ENCODE measurements around the gene DAPL1.

The DAPL1 gene, protein sequence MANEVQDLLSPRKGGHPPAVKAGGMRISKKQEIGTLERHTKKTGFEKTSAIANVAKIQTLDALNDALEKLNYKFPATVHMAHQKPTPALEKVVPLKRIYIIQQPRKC

DNA sequence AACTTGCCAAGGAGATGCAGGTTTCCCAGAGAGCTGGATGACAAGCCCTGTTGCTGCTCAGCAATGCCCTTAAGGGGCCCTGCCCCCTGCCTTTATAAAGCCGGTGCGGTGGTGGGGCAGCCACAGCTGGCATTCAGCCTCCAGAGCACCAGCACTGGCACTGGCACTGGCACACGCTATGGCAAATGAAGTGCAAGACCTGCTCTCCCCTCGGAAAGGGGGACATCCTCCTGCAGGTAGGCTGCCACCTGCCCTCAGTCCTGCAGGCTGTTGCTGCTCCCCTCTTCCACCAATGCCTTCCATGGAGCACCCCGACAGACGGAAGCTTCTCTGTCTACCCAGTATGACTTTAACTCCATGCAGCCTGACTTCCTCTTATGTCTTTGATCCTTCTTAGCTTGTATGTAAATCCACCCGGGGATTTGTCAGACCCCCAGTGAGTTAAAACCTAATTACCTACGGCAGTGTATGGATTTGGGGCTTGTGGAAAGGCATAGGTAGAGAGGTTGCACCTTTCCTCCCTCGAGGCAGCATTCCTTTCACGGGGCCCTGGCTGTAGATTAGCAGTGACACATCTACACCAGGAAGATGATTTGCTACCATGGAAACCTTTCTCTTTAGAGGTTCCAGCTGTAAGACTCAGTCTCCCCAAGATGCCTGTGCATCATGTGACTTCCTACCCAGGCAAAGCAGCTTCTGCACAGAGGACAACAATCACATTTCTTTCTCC, at the start of gene DAPL1:
TSS of gene DAPL1 (plus strand) at position 123 of the 730 bp plus-strand sequence. CDS start at position 179, 56 bp downstream.
- Histone ChIP-seq H3K27me3 (ENCODE audit: control insufficient read depth, insufficient read depth, low read length) (no peaks in the 10 kb centered on the region), H3K4me3 (ENCODE audit: low read length) (no peak within 1 kb of the TSS)

DNA sequence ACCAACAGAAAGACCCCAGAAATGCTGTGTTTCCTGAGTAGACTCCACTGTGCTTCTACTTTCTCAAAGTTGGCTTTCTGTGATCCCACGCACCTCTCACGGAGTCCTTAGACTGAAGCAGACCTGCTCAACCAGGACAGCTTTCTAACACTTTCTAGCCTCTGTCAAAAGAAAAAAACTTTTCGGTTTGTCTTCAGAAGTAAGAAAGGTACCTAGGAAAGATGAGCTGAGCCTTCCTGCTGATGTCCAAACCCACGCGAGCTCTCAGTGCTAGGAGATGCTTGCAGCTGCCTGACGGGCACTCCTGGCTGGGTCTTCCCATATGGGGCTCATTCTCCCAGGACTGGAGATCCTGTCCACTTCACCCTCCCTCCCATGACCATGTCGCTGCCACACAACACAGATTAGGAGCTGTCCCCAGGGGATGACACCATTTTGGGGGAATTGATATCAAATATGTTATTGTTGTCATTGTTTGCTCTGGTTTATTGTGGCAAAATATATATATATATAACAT, 49.2 kb upstream of the DAPL1 start:
- peak overlapping the region; percentile 13 for H3K9ac ChIP-seq (ENCODE audit: low read length)

More for the DNA sequence above, at the start of gene DAPL1:
- Histone ChIP-seq H3K4me1 (ENCODE audit: control insufficient read depth, low read depth, low read length) (peaks cover 14% of the 10 kb centered on the region), H3K9ac (ENCODE audit: low read length) (no peak within 1 kb of the TSS), H3K36me3 (ENCODE audit: control insufficient read depth, low read depth, low read length) (no peaks in the 10 kb centered on the region), H3K27ac (ENCODE audit: low read length) (no peak within 1 kb of the TSS), H3K9me3 (ENCODE audit: control insufficient read depth, low read depth, low read length) (no peaks in the 10 kb centered on the region)

DNA sequence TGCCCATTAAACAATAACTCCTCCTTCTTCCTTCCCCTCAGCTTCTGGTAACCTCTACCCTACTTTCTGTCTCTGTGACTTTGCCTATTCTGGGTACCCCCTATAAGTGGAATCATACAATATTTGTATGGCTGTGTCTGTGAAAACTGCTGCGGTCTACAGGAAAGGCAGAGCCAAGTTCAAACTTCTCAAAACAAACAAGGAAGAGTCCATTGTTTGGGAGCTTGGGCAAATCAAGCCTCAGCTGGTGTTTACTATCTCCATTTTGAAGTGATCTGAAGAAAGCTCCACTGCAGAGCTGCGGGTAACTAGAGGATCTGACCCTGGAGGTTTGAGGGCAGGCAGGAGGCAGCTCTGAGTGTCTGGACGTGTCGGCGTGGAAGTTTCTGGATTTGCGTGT, 48.6 kb upstream of the DAPL1 start:
- H3K4me1 ChIP-seq (ENCODE audit: control insufficient read depth, low read depth, low read length) = peaks cover 12% of the 10 kb centered on the region
- H3K27ac ChIP-seq (ENCODE audit: low read length) = no peak overlapping the region
- no peak overlapping the region for H3K9ac ChIP-seq (ENCODE audit: low read length)
- H3K27me3 ChIP-seq (ENCODE audit: control insufficient read depth, insufficient read depth, low read length) = no peaks in the 10 kb centered on the region
- no peaks in the 10 kb centered on the region for H3K9me3 ChIP-seq (ENCODE audit: control insufficient read depth, low read depth, low read length)
- no peak overlapping the region for H3K4me3 ChIP-seq (ENCODE audit: low read length)
- no peaks in the 10 kb centered on the region for H3K36me3 ChIP-seq (ENCODE audit: control insufficient read depth, low read depth, low read length)

More for the DNA sequence above, 49.2 kb upstream of the DAPL1 start:
- Histone ChIP-seq H3K9me3 (ENCODE audit: control insufficient read depth, low read depth, low read length) (no peaks in the 10 kb centered on the region), H3K36me3 (ENCODE audit: control insufficient read depth, low read depth, low read length) (no peaks in the 10 kb centered on the region), H3K4me1 (ENCODE audit: control insufficient read depth, low read depth, low read length) (peaks cover 12% of the 10 kb centered on the region), H3K27ac (ENCODE audit: low read length) (no peak overlapping the region), H3K27me3 (ENCODE audit: control insufficient read depth, insufficient read depth, low read length) (no peaks in the 10 kb centered on the region), H3K4me3 (ENCODE audit: low read length) (peak overlapping the region; percentile 38)

DNA sequence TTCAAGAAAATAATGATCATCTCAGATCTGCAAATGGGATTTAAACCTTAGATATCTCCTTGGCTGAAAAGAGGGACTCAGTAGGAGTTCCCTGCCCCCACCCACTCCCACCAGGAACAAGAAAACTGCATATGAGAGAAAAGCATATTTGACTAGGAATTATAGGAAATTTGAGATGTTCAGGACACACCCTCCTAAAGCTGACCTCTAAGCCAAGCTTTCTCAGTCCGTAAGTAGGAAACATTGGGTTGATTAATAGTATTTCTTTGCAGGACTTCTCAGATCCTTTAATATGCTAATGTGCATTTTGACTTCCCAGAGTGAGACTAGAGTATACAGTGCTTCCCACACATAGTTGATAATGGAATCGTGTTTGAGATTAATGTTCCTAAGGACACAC, 47.8 kb upstream of the DAPL1 start:
- Histone ChIP-seq H3K27ac (ENCODE audit: low read length) (no peak overlapping the region), H3K36me3 (ENCODE audit: control insufficient read depth, low read depth, low read length) (no peaks in the 10 kb centered on the region), H3K9me3 (ENCODE audit: control insufficient read depth, low read depth, low read length) (no peaks in the 10 kb centered on the region), H3K4me3 (ENCODE audit: low read length) (no peak overlapping the region), H3K4me1 (ENCODE audit: control insufficient read depth, low read depth, low read length) (peaks cover 12% of the 10 kb centered on the region), H3K27me3 (ENCODE audit: control insufficient read depth, insufficient read depth, low read length) (no peaks in the 10 kb centered on the region), H3K9ac (ENCODE audit: low read length) (no peak overlapping the region)

DNA sequence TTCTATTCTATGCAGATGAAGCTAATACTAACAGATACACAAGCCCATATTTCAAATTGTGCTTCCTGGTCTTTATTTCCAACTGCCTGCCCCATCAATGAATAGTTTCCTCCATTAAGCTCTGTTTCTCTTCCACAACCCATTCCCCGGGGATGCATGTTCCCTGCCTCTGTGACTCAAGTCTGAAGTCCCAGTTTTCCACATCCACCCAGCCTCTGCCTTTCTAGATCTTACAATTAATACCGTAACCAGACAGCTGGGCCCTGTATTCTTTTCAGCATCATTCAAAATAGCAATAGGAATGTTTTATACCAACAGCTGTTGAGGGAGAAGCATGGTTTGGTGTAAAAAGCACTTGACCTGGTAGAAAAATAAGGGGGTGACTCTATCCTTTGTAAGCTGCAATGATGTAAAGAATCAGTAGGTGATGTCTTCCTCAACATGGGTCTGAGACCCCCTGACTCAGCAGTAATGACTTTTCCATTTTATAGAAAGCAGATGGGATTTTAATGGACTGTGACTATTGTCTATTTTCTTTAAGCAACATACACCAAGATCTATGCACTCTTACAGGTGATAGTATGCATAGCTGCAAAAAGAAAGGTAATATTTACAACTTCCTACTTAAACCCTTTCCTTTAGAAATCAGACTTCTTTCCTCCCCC, 46.1 kb upstream of the DAPL1 start:
- Histone ChIP-seq H3K9me3 (ENCODE audit: control insufficient read depth, low read depth, low read length) (no peaks in the 10 kb centered on the region), H3K27me3 (ENCODE audit: control insufficient read depth, insufficient read depth, low read length) (no peaks in the 10 kb centered on the region), H3K36me3 (ENCODE audit: control insufficient read depth, low read depth, low read length) (no peaks in the 10 kb centered on the region), H3K4me3 (ENCODE audit: low read length) (no peak overlapping the region), H3K4me1 (ENCODE audit: control insufficient read depth, low read depth, low read length) (peaks cover 16% of the 10 kb centered on the region), H3K27ac (ENCODE audit: low read length) (no peak overlapping the region), H3K9ac (ENCODE audit: low read length) (no peak overlapping the region)

DNA sequence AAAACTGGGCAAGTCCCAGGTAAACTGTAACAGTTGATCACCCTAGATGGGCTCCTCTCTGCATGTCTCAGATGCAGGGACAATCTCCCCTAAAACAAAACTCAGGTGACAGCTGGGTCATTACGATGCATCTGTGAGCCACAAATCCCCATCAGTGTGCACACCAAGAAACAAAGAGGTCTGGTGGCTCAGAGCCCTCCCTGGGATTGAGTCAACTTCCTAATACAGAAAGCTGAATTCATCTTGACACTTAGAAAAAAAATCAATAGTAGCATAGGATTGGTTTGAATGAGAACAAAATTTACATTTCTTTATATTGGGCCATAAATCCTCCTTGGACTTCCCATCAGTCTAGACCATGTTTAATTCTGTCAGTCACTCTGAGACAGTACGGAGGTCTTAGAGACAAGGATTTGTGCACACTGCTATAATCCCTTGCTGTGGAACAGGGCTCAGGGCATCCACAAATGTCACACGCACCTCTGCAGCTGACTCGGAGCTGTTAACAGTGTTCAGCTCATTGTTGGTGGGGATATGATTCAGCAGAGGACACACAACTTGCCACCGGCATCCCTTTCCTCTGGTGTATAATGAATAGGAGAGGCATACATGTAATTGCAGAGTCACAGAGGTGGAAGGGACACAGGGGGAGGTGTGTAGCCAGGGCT, 44.5 kb upstream of the DAPL1 start:
- no peak overlapping the region for H3K27ac ChIP-seq (ENCODE audit: low read length)
- H3K4me1 ChIP-seq (ENCODE audit: control insufficient read depth, low read depth, low read length) = peaks cover 7% of the 10 kb centered on the region
- no peaks in the 10 kb centered on the region for H3K27me3 ChIP-seq (ENCODE audit: control insufficient read depth, insufficient read depth, low read length)
- H3K9me3 ChIP-seq (ENCODE audit: control insufficient read depth, low read depth, low read length) = no peaks in the 10 kb centered on the region
- no peak overlapping the region for H3K9ac ChIP-seq (ENCODE audit: low read length)
- H3K4me3 ChIP-seq (ENCODE audit: low read length) = no peak overlapping the region
- H3K36me3 ChIP-seq (ENCODE audit: control insufficient read depth, low read depth, low read length) = no peaks in the 10 kb centered on the region

DNA sequence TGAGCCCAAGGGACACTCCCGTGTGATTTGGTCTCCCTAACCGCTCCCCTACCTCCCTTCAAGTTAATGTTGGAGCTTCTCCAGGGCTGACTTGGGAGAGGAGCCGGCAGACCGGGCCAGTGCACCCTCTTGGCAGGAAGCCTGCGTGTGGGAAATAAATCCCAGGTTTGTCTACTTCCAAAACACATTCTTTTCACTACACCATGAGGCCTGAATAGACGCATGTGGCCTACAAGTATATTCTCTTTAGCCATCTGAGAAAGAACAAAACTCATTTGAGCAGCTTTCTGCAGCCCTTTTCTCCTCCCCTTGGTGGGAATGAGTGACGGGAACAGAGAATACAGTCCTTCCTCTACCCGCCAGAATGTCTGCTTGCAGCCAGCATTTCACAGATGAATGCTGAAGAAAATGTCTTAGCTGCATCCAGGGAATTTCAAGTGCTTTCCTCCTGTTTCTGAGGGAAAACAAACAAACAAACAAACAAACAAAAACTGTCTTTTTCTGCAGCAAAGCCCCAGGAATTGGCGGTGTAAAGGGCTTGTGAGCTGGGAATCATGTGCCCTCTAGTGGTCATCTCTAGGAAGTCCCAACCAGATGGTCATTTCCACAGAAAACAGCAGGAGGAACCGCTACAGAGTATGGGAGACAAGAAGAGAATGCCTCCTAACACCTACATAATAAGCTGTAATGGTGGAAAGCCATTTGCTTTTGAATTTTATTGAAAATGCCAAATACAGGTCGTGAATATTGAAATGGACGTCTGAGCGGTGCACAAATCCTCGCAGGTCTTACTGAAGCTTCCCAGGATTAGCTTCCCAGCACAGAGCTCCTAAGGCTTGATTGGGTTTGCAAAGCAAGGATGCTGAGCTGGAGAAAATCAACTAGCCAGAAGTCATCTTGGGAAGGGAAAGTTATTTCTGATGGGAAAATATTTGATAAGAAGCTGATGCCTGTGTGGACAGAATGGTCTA, 41.2 kb upstream of the DAPL1 start:
- Histone ChIP-seq H3K36me3 (ENCODE audit: control insufficient read depth, low read depth, low read length) (no peaks in the 10 kb centered on the region), H3K4me3 (ENCODE audit: low read length) (no peak overlapping the region), H3K4me1 (ENCODE audit: control insufficient read depth, low read depth, low read length) (peaks cover 4% of the 10 kb centered on the region), H3K9ac (ENCODE audit: low read length) (no peak overlapping the region), H3K27ac (ENCODE audit: low read length) (no peak overlapping the region), H3K9me3 (ENCODE audit: control insufficient read depth, low read depth, low read length) (no peaks in the 10 kb centered on the region), H3K27me3 (ENCODE audit: control insufficient read depth, insufficient read depth, low read length) (no peaks in the 10 kb centered on the region)

DNA sequence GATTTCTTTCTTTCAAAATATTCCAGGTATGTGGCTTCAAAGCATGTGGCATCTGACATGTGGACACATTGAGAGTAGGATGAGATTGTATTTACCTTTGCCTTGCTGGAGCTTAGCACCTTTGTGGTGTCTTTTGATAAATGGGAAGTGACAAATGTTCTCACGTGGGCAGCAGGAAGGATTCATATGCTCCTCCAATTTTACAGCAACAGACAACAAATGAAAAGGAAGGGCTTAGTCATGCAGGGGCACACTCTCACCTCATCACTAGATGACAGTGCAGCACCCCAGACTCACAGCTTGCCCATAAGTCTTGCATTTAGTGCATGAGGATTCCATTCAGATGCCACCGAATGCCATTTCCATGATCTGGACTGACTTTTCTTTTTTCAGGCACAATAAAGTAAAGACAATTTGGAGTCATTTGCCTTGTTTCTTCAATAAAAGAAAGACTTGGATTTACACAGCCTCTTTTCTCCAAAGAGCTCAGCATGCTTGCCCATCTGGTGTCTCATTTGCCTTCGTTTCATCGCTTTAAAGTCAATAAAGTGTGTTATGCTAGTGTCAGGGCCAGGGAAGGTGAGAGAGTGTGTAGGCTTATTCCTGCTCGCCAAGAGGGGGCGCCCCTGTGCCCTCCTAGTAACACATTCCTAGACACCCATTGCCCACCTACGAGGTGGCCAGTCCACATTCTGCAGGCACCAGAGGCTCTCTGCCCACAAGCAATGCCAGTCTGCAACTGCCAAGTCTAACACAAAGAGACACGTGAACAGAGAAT, 39.6 kb upstream of the DAPL1 start:
- H3K4me1 ChIP-seq (ENCODE audit: control insufficient read depth, low read depth, low read length) = peaks cover 4% of the 10 kb centered on the region
- no peaks in the 10 kb centered on the region for H3K27me3 ChIP-seq (ENCODE audit: control insufficient read depth, insufficient read depth, low read length)
- H3K4me3 ChIP-seq (ENCODE audit: low read length) = no peak overlapping the region
- H3K9me3 ChIP-seq (ENCODE audit: control insufficient read depth, low read depth, low read length) = no peaks in the 10 kb centered on the region
- H3K9ac ChIP-seq (ENCODE audit: low read length) = no peak overlapping the region
- no peaks in the 10 kb centered on the region for H3K36me3 ChIP-seq (ENCODE audit: control insufficient read depth, low read depth, low read length)
- H3K27ac ChIP-seq (ENCODE audit: low read length) = no peak overlapping the region

DNA sequence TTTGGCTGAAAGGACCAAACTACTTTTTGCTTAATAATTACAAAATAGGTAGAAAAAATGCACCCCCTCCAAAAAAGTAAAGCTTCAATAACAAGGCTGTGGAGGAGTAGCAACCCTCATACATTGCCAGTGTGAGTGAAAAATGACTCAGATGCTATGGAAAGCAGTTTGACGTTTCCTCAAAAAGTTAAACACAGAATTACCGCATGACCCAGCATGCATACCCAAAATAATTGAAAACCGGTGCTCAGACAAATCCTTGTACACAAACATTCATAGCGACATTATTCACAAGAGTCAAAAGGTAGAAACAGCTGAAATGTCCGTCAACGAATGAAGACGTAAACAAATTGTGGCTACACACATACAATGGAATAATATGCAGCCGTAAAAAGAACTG, 38.8 kb upstream of the DAPL1 start:
- Histone ChIP-seq H3K36me3 (ENCODE audit: control insufficient read depth, low read depth, low read length) (no peaks in the 10 kb centered on the region), H3K4me3 (ENCODE audit: low read length) (no peak overlapping the region), H3K27me3 (ENCODE audit: control insufficient read depth, insufficient read depth, low read length) (no peaks in the 10 kb centered on the region), H3K27ac (ENCODE audit: low read length) (no peak overlapping the region), H3K9me3 (ENCODE audit: control insufficient read depth, low read depth, low read length) (no peaks in the 10 kb centered on the region), H3K4me1 (ENCODE audit: control insufficient read depth, low read depth, low read length) (peaks cover 4% of the 10 kb centered on the region), H3K9ac (ENCODE audit: low read length) (no peak overlapping the region)

DNA sequence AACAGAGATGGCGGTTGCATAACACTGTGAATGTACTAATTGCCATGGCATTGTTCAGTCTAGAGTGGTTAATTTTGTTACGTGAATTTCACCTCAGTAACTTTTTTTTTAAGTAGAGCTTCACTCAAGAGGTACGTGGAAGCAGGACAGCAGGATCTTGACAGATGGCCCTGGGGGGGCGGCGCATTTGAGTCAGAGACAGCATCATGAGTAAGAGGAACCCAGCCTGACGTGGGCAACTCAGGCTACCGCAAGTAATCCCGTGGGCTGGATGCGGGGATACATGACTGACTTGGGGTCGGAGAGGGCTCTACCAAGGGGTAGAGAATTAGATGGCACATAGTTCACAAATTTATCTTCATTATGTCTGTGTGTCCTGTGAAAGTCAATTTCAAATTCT, 38.1 kb upstream of the DAPL1 start:
- peaks cover 4% of the 10 kb centered on the region for H3K4me1 ChIP-seq (ENCODE audit: control insufficient read depth, low read depth, low read length)
- no peaks in the 10 kb centered on the region for H3K27me3 ChIP-seq (ENCODE audit: control insufficient read depth, insufficient read depth, low read length)
- H3K4me3 ChIP-seq (ENCODE audit: low read length) = no peak overlapping the region
- no peaks in the 10 kb centered on the region for H3K36me3 ChIP-seq (ENCODE audit: control insufficient read depth, low read depth, low read length)
- no peak overlapping the region for H3K9ac ChIP-seq (ENCODE audit: low read length)
- no peak overlapping the region for H3K27ac ChIP-seq (ENCODE audit: low read length)
- no peaks in the 10 kb centered on the region for H3K9me3 ChIP-seq (ENCODE audit: control insufficient read depth, low read depth, low read length)

Measured in iPS-18a (cell line).